GM12872 (cell line): ENCODE measurements around the gene SUPT3H.

Experiments
- TF ChIP-seq, protein P1 (sequence below): IDR thresholded peaks from 3 replicates; pipeline ENCODE4 v1.5.1; 2011; ENCODE audit warnings: low read depth, mild to moderate bottlenecking, low read length, moderate library complexity; ENCODE audit not compliant: insufficient read depth

The SUPT3H gene

DNA sequence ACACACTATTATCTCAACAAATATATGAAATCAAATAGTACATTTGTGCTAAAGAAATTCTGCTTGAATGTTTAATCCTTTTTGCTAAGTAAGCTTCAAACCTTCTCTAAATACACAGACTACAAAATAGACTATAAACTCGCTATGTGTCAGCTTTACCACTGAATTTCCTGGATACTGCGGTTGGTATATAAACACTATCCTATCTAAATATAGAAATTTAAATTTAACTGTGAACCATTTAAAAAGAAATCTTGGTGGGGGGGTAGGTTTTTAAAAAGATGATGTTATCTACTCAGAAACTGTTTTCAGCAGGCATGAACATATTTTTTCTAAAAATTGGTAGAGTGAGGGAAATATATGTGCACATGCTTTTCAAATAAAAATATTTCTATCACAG lies 356.1 kb downstream of the SUPT3H start:
- TF ChIP-seq, protein P1, sequence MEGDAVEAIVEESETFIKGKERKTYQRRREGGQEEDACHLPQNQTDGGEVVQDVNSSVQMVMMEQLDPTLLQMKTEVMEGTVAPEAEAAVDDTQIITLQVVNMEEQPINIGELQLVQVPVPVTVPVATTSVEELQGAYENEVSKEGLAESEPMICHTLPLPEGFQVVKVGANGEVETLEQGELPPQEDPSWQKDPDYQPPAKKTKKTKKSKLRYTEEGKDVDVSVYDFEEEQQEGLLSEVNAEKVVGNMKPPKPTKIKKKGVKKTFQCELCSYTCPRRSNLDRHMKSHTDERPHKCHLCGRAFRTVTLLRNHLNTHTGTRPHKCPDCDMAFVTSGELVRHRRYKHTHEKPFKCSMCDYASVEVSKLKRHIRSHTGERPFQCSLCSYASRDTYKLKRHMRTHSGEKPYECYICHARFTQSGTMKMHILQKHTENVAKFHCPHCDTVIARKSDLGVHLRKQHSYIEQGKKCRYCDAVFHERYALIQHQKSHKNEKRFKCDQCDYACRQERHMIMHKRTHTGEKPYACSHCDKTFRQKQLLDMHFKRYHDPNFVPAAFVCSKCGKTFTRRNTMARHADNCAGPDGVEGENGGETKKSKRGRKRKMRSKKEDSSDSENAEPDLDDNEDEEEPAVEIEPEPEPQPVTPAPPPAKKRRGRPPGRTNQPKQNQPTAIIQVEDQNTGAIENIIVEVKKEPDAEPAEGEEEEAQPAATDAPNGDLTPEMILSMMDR, result no peak

DNA sequence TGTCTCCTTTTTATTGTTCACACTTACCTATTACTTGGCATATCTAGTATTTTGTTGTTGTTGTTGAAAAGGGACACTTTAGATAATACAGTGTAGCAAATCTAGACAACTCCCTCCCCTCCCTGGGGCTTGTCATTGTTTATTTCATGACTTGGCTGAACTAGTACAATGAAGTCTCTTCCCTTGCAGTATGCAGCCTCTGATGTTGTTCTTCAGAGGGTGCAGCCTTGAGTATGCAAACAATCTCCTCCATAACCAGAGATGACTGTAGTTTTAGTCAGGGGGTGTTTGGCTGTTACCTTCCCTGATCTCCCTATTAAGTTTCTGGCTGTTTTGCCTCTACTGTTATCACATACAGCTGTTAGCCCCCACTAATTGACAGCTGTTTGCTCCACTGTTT lies 365.0 kb downstream of the SUPT3H start:
- TF ChIP-seq, protein P1, result no peak

DNA sequence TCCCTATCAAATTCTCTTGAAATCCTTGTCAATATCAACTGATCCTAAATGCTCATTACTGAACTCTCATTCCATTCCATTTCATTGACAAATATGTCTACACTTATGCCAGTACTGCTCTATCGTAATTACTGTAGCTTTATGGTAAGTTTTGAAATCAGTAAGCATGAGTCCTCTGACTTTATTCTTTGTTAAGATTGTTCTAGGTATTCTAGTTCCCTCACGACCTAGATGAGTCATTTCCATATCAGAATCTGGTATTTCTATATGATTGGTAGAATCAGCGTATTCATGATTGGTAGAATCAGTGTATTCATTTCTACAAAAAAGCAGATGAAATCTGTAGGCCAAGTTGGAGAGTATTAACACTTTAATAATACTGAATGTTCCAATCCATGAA lies 368.2 kb downstream of the SUPT3H start:
- TF ChIP-seq, protein P1, result no peak

DNA sequence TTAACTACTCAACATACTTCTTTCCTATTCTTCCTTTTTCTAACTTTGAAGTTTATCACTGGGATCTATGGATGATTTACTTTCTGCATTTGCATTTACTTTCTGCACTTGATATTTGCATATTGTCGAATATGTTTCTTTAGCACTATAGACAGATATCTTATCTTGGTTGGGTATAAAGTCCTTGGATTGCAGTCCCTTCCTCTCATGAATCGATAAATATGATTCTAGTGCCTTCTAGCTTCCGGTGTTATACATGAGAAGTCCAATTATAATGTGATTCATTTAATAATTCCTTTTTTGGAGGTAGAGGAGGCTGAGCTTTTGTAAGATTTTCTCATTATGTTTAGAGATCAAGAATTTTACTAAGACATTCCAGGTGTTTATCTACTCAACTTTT lies 370.8 kb downstream of the SUPT3H start:
- TF ChIP-seq, protein P1, result no peak

DNA sequence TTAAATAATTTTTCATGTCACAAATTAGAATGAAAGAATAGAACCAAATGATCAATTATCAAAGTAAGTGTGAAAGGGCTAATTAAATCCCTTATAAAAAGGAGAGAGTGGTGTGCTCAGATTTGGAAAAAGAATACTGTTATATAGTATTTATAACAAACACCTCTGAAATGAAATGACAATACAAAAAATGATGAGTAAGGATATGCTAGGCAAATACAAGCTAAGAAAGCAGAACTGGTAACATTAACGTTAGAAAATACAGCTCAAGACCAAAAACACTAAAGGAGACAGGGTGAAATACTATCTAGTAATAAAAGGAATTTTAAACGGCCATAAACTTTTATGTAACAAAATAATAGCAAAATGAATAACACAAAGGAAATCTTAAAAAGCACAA lies 373.8 kb downstream of the SUPT3H start:
- TF ChIP-seq, protein P1, result no peak

DNA sequence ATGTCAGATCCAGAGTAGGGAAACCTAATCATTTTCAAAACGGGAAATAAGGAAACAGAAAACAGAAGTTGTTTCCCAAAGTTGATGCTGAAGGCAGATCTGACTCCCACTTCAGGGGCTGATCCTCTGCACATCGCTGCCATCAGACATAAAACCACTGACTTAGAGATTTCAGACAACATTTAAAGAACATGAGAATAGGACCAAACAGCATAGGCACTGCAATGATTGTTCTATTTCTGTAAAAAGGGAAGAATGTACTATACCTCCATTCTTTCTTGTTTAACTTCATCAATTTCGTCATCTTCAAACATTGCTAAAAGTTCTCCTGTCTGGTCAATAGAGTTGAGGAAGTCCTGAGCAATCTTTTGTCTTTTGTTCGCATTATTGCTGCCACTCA lies 374.3 kb downstream of the SUPT3H start:
- TF ChIP-seq, protein P1, result no peak

DNA sequence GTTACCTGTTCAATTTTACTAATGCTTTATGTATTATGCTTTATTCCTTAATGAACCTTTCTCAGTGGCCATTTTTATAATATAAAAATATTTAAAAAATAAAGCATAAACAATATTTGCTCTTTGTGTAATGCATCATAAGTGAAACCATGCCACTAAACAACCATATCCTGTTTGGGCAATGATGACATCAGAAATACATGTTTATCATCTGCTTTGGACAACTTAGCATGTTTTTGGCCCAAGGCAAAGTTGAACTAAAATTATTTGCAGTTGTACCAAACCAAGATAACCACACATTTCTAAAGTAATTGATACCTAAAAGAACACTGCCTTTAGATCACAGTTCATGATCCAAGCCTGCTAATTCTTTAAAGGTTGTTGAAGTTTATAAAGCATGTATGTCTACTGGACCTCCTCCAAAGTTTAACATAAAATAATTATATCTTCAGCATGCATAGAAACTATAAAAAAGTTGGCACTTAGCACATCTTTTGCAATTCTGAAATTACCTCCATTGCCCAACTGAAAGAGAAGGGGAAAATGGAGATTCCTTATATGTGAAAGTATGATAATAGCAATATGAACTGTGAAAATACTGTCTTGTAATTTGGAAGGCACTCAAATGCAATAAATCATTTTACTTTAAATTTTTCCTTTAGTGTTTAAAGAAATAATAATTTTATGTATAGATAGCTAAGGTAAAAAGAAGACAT lies 375.2 kb downstream of the SUPT3H start:
- TF ChIP-seq, protein P1, result no peak

DNA sequence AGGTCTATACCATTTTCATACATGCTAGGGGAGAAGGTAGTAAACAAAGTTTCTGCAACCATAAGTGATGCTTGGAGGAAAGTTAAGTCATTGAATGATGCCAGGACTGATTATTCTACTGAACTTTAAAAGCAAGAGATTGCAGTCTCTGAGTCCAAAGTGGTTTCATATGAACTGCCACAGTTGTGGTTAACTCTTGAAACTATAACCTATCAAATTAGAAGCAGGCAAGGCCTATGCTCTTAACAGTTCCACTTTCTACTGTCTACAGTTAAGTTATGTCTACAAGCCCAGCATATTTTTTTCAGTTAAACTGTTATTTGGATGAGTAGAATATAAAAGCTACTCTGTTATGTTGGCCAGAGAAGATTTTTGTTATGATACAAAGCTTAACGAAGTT lies 376.1 kb downstream of the SUPT3H start:
- TF ChIP-seq, protein P1, result no peak
